GM12865 (cell line): Measurements from ENCODE around the gene CCDC60.

Experiments used
- DNase-seq: peaks from one replicate; pipeline ENCODE4 v3.0.0; 2010; ENCODE audit warnings: low read depth
- H3K4me3 ChIP-seq: 2 replicates; pipeline ENCODE4 v1.5.1; 2011; ENCODE audit warnings: mild to moderate bottlenecking, low read depth, low read length, control low read depth
- CTCF ChIP-seq: IDR thresholded peaks from 2 replicates; pipeline ENCODE4 v1.5.1; 2011; ENCODE audit warnings: low read length, control low read depth, low read depth, inconsistent platforms; ENCODE audit not compliant: insufficient read depth; ENCODE audit errors: missing control alignments

CCDC60 gene

GRCh38 chr12:119312904-119313303 is 21.6 kb upstream of the CCDC60 start:
- H3K4me3 ChIP-seq: no peak overlapping the region
- TF ChIP-seq CTCF: no peak
- no peak for DNase-seq

- DNase-seq: no peak
- no peak overlapping the region for H3K4me3 ChIP-seq
- no peak for TF ChIP-seq CTCF
Observed at GRCh38 chr12:119314290-119314689, 20.2 kb upstream of the CCDC60 start.

- no peak overlapping the region for H3K4me3 ChIP-seq
- DNase-seq: no peak
- TF ChIP-seq CTCF: no peak
Observed at GRCh38 chr12:119319638-119320037, 14.9 kb upstream of the CCDC60 start.

GRCh38 chr12:119320678-119321077 is 13.9 kb upstream of the CCDC60 start:
- no peak for DNase-seq
- no peak overlapping the region for H3K4me3 ChIP-seq
- TF ChIP-seq CTCF: no peak

GRCh38 chr12:119322301-119322723 is 12.2 kb upstream of the CCDC60 start:
- TF ChIP-seq CTCF: no peak
- no peak overlapping the region for H3K4me3 ChIP-seq
- no peak for DNase-seq

- no peak overlapping the region for H3K4me3 ChIP-seq
- TF ChIP-seq CTCF: no peak
- no peak for DNase-seq
Observed at GRCh38 chr12:119325813-119326212, 8.7 kb upstream of the CCDC60 start.

- no peak for DNase-seq
- no peak overlapping the region for H3K4me3 ChIP-seq
- TF ChIP-seq CTCF: no peak
Observed at GRCh38 chr12:119326341-119326740, 8.2 kb upstream of the CCDC60 start.
